Spleen (tissue), 7 donors: ENCODE data around the gene NFKBIZ.

Experiments
- POLR2A ChIP-seq, 3 donors: fragments of 450-650 bp; IDR thresholded peaks; one replicate each; pipeline ENCODE4 v1.5.1; 2017; ENCODE audit warnings: antibody characterized with exemption in 3 of 3, mild to moderate bottlenecking in 1 of 3
- POLR2AphosphoS5 ChIP-seq, 3 donors: sonication (generic); formaldehyde crosslinking; IDR thresholded peaks; one replicate each; pipeline ENCODE4 v1.5.1; 2017; ENCODE audit warnings: antibody characterized with exemption in 3 of 3
- TF ChIP-seq, protein P1 (sequence below), 11 experiments: fragments of 200-600 bp in 7 of 11; fragments of 450-650 bp in 4 of 11; sonication (generic) in 4 of 11; IDR thresholded peaks in 8 of 11; conservative IDR thresholded peaks in 3 of 11; 1 replicate in 7 of 11; 2 replicates in 4 of 11; pipeline versions ENCODE4 v1.4.0 to v1.8.0; 2016 to 2021; ENCODE audit warnings: antibody characterized with exemption in 11 of 11, inconsistent platforms in 4 of 11, mild to moderate bottlenecking in 1 of 11
- donor health status: DM: no; HTN: no; CAD: no; lungs with moderate emphysema.
- donor health status: DM: no; HTN: no; CAD: no.
- donor health status: DM: no; HTN: no; CAD: no.

DNA sequence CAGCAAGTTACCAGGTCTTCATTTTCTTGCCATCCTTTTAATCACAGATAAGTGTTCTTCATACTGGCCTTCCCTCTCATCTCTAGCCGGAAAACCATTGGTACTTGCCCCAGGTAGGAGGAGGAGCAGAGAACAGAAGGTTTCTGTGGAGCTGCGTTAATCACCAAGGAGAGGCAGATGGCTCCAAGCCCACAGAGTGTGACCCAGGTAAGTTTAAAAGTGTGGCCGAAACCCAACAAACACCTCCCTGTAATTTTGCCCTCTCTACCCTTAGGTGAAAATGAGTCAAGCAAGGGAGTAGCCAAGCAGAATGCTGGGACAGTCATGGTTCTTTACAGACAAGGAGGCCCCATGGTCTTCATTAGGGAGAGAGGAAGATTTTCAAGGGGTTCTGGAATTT lies 37.3 kb downstream of the NFKBIZ start:
- TF ChIP-seq POLR2A (IDR thresholded peaks at IDR 0.05) = no peak
- TF ChIP-seq, protein P1, sequence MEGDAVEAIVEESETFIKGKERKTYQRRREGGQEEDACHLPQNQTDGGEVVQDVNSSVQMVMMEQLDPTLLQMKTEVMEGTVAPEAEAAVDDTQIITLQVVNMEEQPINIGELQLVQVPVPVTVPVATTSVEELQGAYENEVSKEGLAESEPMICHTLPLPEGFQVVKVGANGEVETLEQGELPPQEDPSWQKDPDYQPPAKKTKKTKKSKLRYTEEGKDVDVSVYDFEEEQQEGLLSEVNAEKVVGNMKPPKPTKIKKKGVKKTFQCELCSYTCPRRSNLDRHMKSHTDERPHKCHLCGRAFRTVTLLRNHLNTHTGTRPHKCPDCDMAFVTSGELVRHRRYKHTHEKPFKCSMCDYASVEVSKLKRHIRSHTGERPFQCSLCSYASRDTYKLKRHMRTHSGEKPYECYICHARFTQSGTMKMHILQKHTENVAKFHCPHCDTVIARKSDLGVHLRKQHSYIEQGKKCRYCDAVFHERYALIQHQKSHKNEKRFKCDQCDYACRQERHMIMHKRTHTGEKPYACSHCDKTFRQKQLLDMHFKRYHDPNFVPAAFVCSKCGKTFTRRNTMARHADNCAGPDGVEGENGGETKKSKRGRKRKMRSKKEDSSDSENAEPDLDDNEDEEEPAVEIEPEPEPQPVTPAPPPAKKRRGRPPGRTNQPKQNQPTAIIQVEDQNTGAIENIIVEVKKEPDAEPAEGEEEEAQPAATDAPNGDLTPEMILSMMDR (IDR thresholded peaks at IDR 0.05 in 8 of 11, conservative IDR thresholded peaks at IDR 0.05 in 3 of 11) = no peak
- no peak for TF ChIP-seq POLR2AphosphoS5 (IDR thresholded peaks at IDR 0.05)
